ENCODE data around the gene NFATC2.

DNA sequence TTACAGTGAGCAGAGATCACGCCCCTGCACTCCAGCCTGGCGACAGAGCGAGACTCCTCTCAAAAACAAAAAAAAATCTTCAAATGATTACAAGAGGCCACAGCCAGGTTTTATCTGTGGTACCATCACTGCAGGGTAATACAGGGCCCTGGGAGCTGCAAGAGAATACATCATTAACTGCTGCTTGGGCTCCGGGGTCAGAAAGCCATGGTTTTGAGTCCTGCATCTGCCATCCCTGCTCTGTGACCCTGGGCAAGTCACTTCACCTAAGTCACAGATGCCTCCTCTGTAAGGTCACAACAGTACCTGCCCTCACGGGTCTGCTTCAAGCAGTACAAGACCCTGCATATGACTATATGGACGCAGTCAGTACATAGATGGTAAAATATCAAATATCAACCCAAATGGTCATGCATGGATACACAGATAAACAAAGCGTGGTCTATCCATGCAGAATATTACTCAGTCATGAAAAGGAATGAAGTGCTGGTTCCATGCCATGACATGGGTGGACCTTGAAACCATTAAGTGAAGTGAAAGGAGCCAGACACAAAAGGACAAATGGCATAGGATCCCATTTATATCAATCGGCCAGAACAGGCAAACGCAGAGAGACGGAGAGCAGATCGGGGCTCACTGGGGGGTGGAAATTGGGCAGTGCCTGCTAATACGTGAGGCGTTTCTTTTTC, 83.6 kb downstream of the NFATC2 start:
- TF ChIP-seq EP300 (IDR thresholded peaks at IDR 0.05) (no peak), POLR2A (IDR thresholded peaks at IDR 0.05) (no peak), POLR2AphosphoS5 (IDR thresholded peaks at IDR 0.05) (no peak)
- TF ChIP-seq, protein P1, sequence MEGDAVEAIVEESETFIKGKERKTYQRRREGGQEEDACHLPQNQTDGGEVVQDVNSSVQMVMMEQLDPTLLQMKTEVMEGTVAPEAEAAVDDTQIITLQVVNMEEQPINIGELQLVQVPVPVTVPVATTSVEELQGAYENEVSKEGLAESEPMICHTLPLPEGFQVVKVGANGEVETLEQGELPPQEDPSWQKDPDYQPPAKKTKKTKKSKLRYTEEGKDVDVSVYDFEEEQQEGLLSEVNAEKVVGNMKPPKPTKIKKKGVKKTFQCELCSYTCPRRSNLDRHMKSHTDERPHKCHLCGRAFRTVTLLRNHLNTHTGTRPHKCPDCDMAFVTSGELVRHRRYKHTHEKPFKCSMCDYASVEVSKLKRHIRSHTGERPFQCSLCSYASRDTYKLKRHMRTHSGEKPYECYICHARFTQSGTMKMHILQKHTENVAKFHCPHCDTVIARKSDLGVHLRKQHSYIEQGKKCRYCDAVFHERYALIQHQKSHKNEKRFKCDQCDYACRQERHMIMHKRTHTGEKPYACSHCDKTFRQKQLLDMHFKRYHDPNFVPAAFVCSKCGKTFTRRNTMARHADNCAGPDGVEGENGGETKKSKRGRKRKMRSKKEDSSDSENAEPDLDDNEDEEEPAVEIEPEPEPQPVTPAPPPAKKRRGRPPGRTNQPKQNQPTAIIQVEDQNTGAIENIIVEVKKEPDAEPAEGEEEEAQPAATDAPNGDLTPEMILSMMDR (IDR thresholded peaks at IDR 0.05) = no peak
